ENCODE results near the gene FRMPD4. TPM values are rescaled to one million over a fixed set of nuclear protein-coding genes. Genes with fewer than 3 reads are reported as not detected.

FRMPD4 gene
- total RNA-seq, 1 experiment from 2014 or later: 1.4 TPM

GRCh38 chrX:12239356-12240082 lies 101.2 kb downstream of the FRMPD4 start:
- H3K9me3 Mint-ChIP-seq: no peaks in the 10 kb centered on the region
- ChIA-PET POLR2A (no interaction called here), CTCF (no interaction called here)
- H3K4me3 Mint-ChIP-seq: no peak overlapping the region
- no peaks in the 10 kb centered on the region for H3K27me3 Mint-ChIP-seq (ENCODE audit: low read depth)
- H3K27ac Mint-ChIP-seq: no peak overlapping the region
- DNase-seq (ENCODE audit: low spot score) (no peak), ATAC-seq (no peak)
- H3K36me3 Mint-ChIP-seq: no peaks in the 10 kb centered on the region
- 0 out of 2 replicates have a peak, but pooled peaks cover 3% of the 10 kb centered on the region for H3K4me1 Mint-ChIP-seq
- TF ChIP-seq, protein P1, sequence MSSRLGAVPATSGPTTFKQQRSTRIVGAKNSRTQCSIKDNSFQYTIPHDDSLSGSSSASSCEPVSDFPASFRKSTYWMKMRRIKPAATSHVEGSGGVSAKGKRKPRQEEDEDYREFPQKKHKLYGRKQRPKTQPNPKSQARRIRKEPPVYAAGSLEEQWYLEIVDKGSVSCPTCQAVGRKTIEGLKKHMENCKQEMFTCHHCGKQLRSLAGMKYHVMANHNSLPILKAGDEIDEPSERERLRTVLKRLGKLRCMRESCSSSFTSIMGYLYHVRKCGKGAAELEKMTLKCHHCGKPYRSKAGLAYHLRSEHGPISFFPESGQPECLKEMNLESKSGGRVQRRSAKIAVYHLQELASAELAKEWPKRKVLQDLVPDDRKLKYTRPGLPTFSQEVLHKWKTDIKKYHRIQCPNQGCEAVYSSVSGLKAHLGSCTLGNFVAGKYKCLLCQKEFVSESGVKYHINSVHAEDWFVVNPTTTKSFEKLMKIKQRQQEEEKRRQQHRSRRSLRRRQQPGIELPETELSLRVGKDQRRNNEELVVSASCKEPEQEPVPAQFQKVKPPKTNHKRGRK (CRISPR knock-in tag; IDR thresholded peaks at IDR 0.05; ENCODE audit: borderline replicate concordance): no peak
- TF ChIP-seq MXD4 (CRISPR knock-in tag; IDR thresholded peaks at IDR 0.05; ENCODE audit: borderline replicate concordance) (no peak), AR (CRISPR knock-in tag; IDR thresholded peaks at IDR 0.05) (no peak), HMGXB4 (CRISPR knock-in tag; IDR thresholded peaks at IDR 0.05) (no peak), ATF1 (CRISPR knock-in tag; IDR thresholded peaks at IDR 0.05) (no peak), ZNF671 (CRISPR knock-in tag; IDR thresholded peaks at IDR 0.05) (no peak), ZNF219 (CRISPR knock-in tag; IDR thresholded peaks at IDR 0.05; ENCODE audit: borderline replicate concordance) (no peak), E2F1 (CRISPR knock-in tag; IDR thresholded peaks at IDR 0.05) (no peak), ZNF281 (CRISPR knock-in tag; IDR thresholded peaks at IDR 0.05) (no peak), E2F5 (CRISPR knock-in tag; IDR thresholded peaks at IDR 0.05) (no peak), ELF4 (CRISPR knock-in tag; IDR thresholded peaks at IDR 0.05; ENCODE audit: low read depth) (no peak), ZNF263 (CRISPR knock-in tag; IDR thresholded peaks at IDR 0.05; ENCODE audit: low read depth) (no peak), FOXP4 (CRISPR knock-in tag; IDR thresholded peaks at IDR 0.05) (no peak), MLX (CRISPR knock-in tag; IDR thresholded peaks at IDR 0.05) (no peak), ARID4B (CRISPR knock-in tag; IDR thresholded peaks at IDR 0.05; ENCODE audit: borderline replicate concordance) (no peak), ZNF396 (CRISPR knock-in tag; IDR thresholded peaks at IDR 0.05; ENCODE audit: borderline replicate concordance) (no peak)

Measured in WTC11 (cell line).